Muscle layer of colon (tissue), 2 donors: ENCODE data around the gene SH3RF3.

Experiments used
- H3K27ac ChIP-seq: one replicate; pipeline ENCODE4 v1.7.0; 2013; ENCODE audit warnings: low read depth, mild to moderate bottlenecking, low read length, moderate library complexity
- H3K27me3 ChIP-seq, 2 donors: one replicate each; pipeline ENCODE4 v1.7.0; 2013; ENCODE audit warnings: low read length in 2 of 2, mild to moderate bottlenecking in 2 of 2; ENCODE audit not compliant: insufficient read depth in 2 of 2, control insufficient read depth in 1 of 2
- H3K36me3 ChIP-seq: one replicate; pipeline ENCODE4 v1.7.0; 2013; ENCODE audit warnings: mild to moderate bottlenecking, low read length; ENCODE audit not compliant: insufficient read depth
- H3K4me1 ChIP-seq: one replicate; pipeline ENCODE4 v1.7.0; 2013; ENCODE audit warnings: mild to moderate bottlenecking, low read length; ENCODE audit not compliant: insufficient read depth
- H3K4me3 ChIP-seq, 2 donors: one replicate each; pipeline ENCODE4 v1.7.0; 2013; ENCODE audit warnings: low read length in 2 of 2, low read depth in 1 of 2, mild to moderate bottlenecking in 1 of 2, moderate library complexity in 1 of 2
- H3K9ac ChIP-seq: one replicate; pipeline ENCODE4 v1.7.0; 2013; ENCODE audit warnings: low read length
- H3K9me3 ChIP-seq: one replicate; pipeline ENCODE4 v1.7.0; 2013; ENCODE audit warnings: mild to moderate bottlenecking, low read length
- donor health status: abdominal sarcoma.
- donor health status: Adenocarcinoma of cecum.

The SH3RF3 gene

DNA sequence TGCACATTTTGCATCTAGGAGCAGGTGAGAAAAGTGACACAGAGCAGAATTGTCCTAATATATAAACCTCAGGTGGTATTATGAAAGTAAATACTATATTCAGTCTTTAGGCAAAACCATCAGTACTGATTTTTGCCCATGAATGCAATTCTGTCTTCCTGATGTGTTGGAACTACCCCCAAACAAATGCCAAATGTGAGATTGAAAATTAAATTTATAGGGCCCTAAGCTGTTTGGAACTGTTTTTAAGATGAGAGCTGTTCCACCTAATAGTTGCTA lies 115.2 kb downstream of the SH3RF3 start:
- Histone ChIP-seq H3K36me3 (no peaks in the 10 kb centered on the region), H3K27ac (no peak overlapping the region), H3K9ac (no peak overlapping the region), H3K27me3 (no peaks in the 10 kb centered on the region), H3K4me1 (peaks cover 39% of the 10 kb centered on the region), H3K9me3 (no peaks in the 10 kb centered on the region), H3K4me3 (no peak overlapping the region)

DNA sequence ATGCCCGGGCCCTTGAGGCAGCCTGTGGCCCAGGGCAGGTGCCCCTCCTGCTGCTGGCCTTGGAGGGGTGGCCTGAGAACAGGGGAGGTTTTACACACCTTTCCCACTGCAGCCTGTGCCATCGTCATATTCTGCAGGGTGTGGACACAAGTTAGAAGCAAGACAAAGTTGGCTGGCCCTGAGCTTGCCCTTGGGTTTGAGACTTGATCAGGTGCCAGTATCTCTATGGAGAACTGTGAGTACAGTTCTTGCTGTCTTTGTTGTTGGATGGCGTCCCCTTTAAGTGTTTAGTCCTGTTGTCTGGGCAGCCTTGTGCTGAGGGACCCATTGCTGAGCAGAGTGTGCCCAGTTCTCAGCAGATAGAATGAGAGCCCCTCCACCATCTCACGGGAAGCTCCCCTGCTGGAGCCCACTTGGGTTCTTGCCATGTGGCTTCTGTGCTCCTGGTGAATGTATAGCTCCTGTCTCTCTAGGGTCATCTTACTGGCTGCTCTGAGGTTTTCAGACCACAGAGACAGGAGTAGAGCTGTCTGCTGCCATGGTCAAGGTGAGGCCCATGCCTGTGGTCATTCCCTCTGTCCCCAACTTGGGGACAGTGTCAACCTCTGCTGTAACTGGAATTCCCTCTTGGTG lies 115.9 kb downstream of the SH3RF3 start:
- Histone ChIP-seq H3K4me1 (peaks cover 32% of the 10 kb centered on the region), H3K27me3 (no peaks in the 10 kb centered on the region)

DNA sequence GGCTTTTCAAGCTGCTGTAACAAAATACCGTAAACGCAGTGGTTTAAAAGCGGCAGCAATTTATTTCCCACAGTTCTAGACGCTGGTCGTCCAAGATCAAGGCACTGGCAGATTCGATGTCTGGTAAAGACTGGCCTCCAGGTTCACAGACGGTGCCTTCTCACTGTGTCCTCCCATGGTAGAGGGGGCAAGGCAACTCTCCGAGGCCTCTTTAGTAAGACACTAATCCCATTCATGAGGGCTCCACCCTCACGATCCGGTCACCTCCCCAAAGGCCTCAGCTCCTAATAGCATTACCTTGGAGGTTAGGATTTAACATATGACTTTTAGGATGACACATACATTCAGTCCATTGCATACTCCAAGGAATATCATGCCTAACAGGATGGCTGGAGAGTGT lies 117.2 kb downstream of the SH3RF3 start:
- Histone ChIP-seq H3K4me3 (no peak overlapping the region), H3K27me3 (no peaks in the 10 kb centered on the region), H3K4me1 (peaks cover 32% of the 10 kb centered on the region), H3K36me3 (no peaks in the 10 kb centered on the region), H3K9ac (no peak overlapping the region), H3K9me3 (no peaks in the 10 kb centered on the region), H3K27ac (no peak overlapping the region)

More for the DNA sequence above, 115.9 kb downstream of the SH3RF3 start:
- no peak overlapping the region for H3K27ac ChIP-seq
- H3K4me3 ChIP-seq: no peak overlapping the region
- no peaks in the 10 kb centered on the region for H3K36me3 ChIP-seq
- no peaks in the 10 kb centered on the region for H3K9me3 ChIP-seq
- no peak overlapping the region for H3K9ac ChIP-seq

DNA sequence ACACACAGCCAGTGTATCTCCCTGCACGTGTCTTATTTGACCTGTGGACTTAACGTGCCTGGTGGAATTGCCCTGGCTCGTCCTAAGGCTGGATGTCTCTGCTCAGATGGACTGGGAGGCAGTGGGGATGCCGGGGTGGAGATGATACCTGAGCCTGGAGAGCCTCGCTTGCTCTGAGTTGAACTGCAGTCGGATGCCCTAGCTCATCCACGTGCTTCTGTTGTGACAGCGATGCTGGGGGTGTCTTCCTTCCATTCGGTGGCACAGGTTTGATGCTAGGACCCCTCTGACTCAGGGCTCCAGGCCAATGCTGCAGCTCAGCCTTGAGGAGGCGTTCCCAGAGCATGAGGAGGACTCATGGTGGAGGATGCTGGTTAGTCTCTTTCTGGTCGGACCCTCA lies 117.6 kb downstream of the SH3RF3 start:
- Histone ChIP-seq H3K9ac (no peak overlapping the region), H3K27ac (no peak overlapping the region), H3K36me3 (no peaks in the 10 kb centered on the region), H3K27me3 (no peaks in the 10 kb centered on the region), H3K4me3 (no peak overlapping the region), H3K4me1 (peaks cover 32% of the 10 kb centered on the region), H3K9me3 (no peaks in the 10 kb centered on the region)

DNA sequence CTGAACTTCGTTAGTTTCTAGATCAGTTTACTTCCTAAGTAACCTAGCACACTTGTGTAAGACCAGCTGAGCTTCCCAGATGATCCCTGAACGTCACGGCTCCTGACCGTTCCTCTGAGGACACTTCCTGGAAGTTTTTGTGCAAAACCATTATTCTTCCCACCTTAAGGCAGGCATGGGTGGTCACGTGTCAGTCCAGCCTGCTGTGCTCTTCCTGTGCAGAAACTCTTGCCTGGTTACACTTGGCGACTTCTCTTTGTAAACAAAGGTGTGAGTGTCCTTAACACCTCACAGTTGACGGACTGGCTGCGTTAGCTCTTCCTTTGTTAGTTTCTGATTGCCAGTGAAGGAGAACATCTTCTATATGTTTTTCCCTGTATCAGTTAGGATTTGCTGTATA lies 118.3 kb downstream of the SH3RF3 start:
- Histone ChIP-seq H3K9me3 (no peaks in the 10 kb centered on the region), H3K4me1 (peaks cover 26% of the 10 kb centered on the region), H3K27ac (no peak overlapping the region), H3K4me3 (no peak overlapping the region), H3K27me3 (no peaks in the 10 kb centered on the region), H3K9ac (no peak overlapping the region), H3K36me3 (no peaks in the 10 kb centered on the region)

GRCh38 chr2:109247812-109248211 lies 118.8 kb downstream of the SH3RF3 start:
- Histone ChIP-seq H3K9me3 (no peaks in the 10 kb centered on the region), H3K4me1 (peaks cover 21% of the 10 kb centered on the region), H3K4me3 (no peak overlapping the region), H3K27me3 (no peaks in the 10 kb centered on the region), H3K27ac (no peak overlapping the region), H3K36me3 (no peaks in the 10 kb centered on the region), H3K9ac (no peak overlapping the region)

DNA sequence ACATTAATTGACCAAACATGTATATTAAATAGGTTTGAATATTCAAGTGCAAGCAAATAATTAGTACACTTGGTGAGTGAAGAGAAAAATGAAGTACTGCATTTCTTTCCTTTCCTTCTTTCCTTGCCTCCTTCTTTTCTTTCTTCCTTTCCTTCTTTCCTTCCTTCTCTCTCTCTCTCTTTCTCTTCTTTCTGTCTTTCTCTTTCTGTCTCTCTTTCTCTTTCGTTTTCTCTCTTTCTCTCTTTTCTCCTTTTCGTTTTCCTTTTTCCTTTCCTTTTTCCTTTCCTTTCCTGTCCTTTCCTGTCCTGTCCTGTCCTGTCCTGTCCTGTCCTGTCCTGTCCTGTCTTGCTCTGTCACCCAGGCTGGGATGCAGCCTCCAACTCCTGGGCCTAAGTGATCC lies 119.6 kb downstream of the SH3RF3 start:
- Histone ChIP-seq H3K4me1 (peaks cover 14% of the 10 kb centered on the region), H3K36me3 (no peaks in the 10 kb centered on the region), H3K9me3 (no peaks in the 10 kb centered on the region), H3K4me3 (no peak overlapping the region), H3K27me3 (no peaks in the 10 kb centered on the region), H3K9ac (no peak overlapping the region), H3K27ac (no peak overlapping the region)

DNA sequence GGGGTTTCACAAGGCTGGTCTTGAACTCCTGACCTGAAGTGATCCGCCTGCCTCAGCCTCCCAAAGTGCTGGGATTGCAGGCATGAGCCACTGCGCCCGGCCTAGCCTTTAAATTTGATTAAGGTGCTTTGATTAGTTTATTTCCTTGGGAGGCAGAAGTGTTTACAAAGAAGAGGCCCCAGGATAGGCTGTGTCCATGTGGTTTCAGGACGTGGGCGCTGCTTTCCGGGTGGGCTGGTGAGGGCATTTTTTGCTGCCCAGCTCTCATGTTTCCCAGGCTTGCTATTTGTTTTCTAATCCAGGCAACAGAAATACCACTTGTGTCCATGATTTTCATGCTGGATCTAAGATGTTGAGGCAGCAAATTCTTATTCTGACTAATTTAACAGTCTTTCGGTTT lies 124.2 kb downstream of the SH3RF3 start:
- H3K9ac ChIP-seq: no peak overlapping the region
- H3K27ac ChIP-seq: no peak overlapping the region
- H3K9me3 ChIP-seq: no peaks in the 10 kb centered on the region
- H3K36me3 ChIP-seq: no peaks in the 10 kb centered on the region
- no peak overlapping the region for H3K4me3 ChIP-seq
- peaks cover 10% of the 10 kb centered on the region for H3K4me1 ChIP-seq
- no peaks in the 10 kb centered on the region for H3K27me3 ChIP-seq

DNA sequence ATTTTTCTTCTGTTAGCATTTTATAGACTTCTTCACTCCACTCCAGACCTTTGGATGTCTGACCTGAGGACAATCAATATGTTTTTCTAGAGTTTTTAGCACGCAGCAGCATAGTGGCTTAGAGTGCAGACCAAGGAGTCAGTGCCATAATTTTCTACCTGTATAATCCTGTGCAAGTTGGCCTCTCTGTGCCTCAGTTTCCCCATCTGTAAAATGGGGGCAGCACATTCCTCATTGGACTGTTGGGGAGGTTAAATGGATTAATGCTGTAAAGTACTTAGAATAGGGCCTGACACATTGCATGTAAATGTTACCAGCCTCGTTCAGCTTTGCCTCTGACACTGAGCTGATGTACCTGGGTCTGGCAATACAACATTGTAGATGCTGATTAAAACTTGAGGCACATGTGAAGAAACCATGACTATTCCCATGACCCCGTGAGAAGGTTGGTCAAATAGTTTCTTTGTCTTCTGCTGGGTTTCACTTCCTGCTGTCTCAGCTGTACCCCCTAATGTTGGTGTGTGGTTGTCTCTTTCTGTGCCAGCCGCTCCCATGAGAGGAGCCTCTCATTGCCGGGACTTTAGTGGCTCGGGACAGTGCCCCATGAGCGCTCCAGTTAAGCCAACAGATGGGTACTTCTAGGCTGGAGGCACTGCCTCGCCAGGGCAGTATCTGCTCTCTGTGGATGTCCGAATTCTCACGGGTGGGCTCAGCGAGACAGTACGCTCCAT lies 125.3 kb downstream of the SH3RF3 start:
- H3K9ac ChIP-seq: no peak overlapping the region
- H3K27ac ChIP-seq: no peak overlapping the region
- H3K4me1 ChIP-seq: peaks cover 10% of the 10 kb centered on the region
- H3K4me3 ChIP-seq: no peak overlapping the region
- no peaks in the 10 kb centered on the region for H3K9me3 ChIP-seq
- no peaks in the 10 kb centered on the region for H3K36me3 ChIP-seq
- no peaks in the 10 kb centered on the region for H3K27me3 ChIP-seq

DNA sequence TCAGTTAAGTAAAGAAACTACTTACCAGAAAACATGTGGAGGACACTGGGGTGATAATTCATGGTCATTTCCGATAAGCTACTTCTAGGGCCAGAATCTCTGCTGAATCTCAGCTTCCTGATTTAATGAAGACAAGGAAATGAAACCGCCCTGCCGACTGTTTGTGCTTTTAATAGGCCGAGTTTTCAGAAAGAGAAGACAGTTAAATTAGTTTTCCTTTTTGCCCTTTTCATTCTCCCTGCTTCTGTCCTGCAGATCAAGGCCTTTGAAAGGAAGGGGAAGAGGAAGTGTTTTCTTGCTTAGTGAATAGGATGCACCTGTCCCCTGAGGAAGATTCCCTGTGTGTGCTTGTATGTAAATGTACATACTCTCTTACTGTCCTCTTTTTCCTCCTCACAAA lies 126.6 kb downstream of the SH3RF3 start:
- no peak overlapping the region for H3K27ac ChIP-seq

DNA sequence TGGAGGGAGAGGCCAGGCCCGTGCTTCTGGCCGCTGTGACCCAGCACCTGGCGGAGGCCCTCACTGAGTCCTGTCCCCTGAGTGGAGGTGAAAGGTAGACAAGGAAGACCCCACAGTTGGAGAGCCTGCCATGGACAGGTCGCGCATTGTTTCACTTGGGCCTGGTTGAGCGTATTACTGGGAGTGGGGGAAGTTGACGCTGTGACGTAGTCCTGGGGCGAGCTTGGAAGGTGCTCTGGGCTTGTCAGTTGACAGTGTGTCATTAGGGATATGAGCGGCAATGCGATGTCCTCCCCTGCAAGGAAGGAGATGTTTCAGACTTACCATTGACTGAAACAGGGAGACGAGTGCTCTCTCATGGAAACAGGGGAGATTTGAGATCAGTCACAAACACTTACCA lies 127.1 kb downstream of the SH3RF3 start:
- Histone ChIP-seq H3K27me3 (no peaks in the 10 kb centered on the region), H3K36me3 (no peaks in the 10 kb centered on the region), H3K4me1 (peaks cover 10% of the 10 kb centered on the region), H3K27ac (no peak overlapping the region), H3K9ac (no peak overlapping the region), H3K9me3 (no peaks in the 10 kb centered on the region), H3K4me3 (no peak overlapping the region)

More for the DNA sequence above, 126.6 kb downstream of the SH3RF3 start:
- no peaks in the 10 kb centered on the region for H3K36me3 ChIP-seq
- peaks cover 10% of the 10 kb centered on the region for H3K4me1 ChIP-seq
- no peaks in the 10 kb centered on the region for H3K9me3 ChIP-seq
- H3K27me3 ChIP-seq: no peaks in the 10 kb centered on the region
- H3K9ac ChIP-seq: no peak overlapping the region
- no peak overlapping the region for H3K4me3 ChIP-seq

GRCh38 chr2:109256921-109257320 lies 127.9 kb downstream of the SH3RF3 start:
- no peaks in the 10 kb centered on the region for H3K27me3 ChIP-seq
- H3K4me1 ChIP-seq: peaks cover 10% of the 10 kb centered on the region
- no peak overlapping the region for H3K9ac ChIP-seq
- H3K36me3 ChIP-seq: no peaks in the 10 kb centered on the region
- H3K27ac ChIP-seq: no peak overlapping the region
- H3K4me3 ChIP-seq: no peak overlapping the region
- no peaks in the 10 kb centered on the region for H3K9me3 ChIP-seq
